ENCODE measurements around the gene USP19.

DNA sequence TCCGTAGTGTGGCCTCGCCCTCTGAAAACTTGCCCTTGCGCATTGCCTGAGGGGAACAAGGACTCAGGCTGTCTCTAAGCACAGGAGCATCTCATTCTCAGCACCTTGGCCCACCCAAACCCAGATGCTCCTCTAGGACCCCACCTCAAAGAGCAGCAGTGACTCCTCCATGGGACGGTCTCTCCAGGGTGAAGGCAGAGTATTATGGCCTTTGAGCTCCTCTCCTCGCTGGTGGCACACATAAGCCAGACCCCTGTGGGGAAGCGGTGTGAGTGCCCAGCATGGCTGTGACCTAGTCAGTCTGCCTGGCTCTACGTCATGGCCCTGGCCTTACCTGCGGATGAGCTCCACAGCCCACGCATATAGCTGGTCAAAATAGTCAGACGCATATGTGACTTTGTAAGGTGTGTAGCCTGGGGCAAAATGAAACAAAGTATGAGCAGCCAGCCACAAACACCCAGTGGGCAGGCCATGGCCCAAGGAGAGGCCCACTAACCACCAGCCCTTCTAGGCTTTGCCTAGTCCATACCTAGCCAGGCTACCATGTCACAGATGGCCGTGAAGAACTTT is 20.5 kb downstream of the USP19 start:
- TF ChIP-seq, protein P1, sequence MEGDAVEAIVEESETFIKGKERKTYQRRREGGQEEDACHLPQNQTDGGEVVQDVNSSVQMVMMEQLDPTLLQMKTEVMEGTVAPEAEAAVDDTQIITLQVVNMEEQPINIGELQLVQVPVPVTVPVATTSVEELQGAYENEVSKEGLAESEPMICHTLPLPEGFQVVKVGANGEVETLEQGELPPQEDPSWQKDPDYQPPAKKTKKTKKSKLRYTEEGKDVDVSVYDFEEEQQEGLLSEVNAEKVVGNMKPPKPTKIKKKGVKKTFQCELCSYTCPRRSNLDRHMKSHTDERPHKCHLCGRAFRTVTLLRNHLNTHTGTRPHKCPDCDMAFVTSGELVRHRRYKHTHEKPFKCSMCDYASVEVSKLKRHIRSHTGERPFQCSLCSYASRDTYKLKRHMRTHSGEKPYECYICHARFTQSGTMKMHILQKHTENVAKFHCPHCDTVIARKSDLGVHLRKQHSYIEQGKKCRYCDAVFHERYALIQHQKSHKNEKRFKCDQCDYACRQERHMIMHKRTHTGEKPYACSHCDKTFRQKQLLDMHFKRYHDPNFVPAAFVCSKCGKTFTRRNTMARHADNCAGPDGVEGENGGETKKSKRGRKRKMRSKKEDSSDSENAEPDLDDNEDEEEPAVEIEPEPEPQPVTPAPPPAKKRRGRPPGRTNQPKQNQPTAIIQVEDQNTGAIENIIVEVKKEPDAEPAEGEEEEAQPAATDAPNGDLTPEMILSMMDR (IDR thresholded peaks at IDR 0.05), result no peak
- no peak for TF ChIP-seq EZH2 (IDR thresholded peaks at IDR 0.05; ENCODE audit: borderline replicate concordance, insufficient read depth, low read depth, low read length, poor library complexity, severe bottlenecking)
